Measurements from ENCODE around the gene SDR39U1.

The SDR39U1 gene

DNA sequence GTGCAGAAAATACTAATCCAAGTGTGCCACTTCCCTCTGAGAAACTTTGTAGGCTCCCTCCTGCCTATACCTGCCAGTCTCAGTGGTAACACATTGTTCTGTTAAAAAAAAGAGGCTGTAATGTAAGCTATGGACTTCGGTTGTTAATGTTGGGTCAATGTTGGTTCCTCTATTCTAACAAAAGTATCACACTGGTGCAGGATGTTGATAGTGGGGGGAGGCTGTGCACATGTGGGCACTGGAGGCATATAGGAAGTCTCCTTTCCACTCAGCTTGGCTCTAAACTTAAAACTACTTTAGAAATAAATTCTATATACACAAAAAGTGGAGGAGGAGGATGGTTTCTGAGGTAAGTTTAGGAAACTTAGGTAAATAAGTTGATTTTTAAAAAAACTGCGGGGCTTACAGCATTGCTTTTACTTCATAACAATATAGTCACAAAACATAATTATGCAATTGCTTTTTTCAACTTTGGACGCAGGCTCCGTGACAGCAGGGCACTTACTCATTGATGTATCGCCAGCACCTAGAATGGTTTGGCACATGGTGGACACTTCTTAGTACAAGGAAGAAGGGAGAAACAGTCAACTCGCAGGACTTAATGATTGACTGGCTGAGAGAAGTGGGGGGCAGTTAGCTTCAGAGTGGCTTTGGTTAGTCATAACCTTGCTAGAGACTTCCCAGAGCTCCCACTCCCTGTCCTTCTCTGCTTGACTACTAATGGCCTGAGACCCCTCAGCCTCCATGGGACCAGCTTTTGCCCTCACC, 51.7 kb downstream of the SDR39U1 start:
- DNase-seq (ENCODE audit: low spot score) = no peak
